Skeletal muscle tissue (tissue), 4 donors: ENCODE data around the gene IMMP2L. TPM values are rescaled to one million over a fixed set of nuclear protein-coding genes. Genes with fewer than 3 reads are reported as not detected.

Experiments used
- H3K27ac ChIP-seq: one replicate; pipeline ENCODE4 v1.7.0; 2013; ENCODE audit warnings: mild to moderate bottlenecking, low read depth, low read length, inconsistent platforms
- H3K27me3 ChIP-seq, 3 donors: one replicate each; pipeline ENCODE4 v1.7.0; 2013; ENCODE audit warnings: low read length in 3 of 3; ENCODE audit not compliant: control insufficient read depth in 3 of 3, insufficient read depth in 3 of 3
- H3K36me3 ChIP-seq, 3 donors: one replicate each; pipeline ENCODE4 v1.7.0; 2013; ENCODE audit warnings: low read length in 3 of 3; ENCODE audit not compliant: control insufficient read depth in 3 of 3, insufficient read depth in 3 of 3
- H3K4me1 ChIP-seq, 3 donors: one replicate each; pipeline ENCODE4 v1.7.0; 2013; ENCODE audit warnings: low read length in 3 of 3, mild to moderate bottlenecking in 3 of 3; ENCODE audit not compliant: control insufficient read depth in 3 of 3, insufficient read depth in 3 of 3
- H3K4me3 ChIP-seq, 3 donors: one replicate each; pipeline ENCODE4 v1.7.0; 2013; ENCODE audit warnings: low read length in 3 of 3
- H3K9ac ChIP-seq, 3 donors: one replicate each; pipeline ENCODE4 v1.7.0; 2013; ENCODE audit warnings: low read length in 3 of 3, mild to moderate bottlenecking in 3 of 3, moderate library complexity in 2 of 3, low read depth in 1 of 3
- H3K9me3 ChIP-seq, 3 donors: one replicate each; pipeline ENCODE4 v1.7.0; 2013; ENCODE audit warnings: low read length in 3 of 3; ENCODE audit not compliant: control insufficient read depth in 3 of 3
- total RNA-seq: library from RNA; depleted of rRNA; stranded (reverse); fragments of >200 nt; gene quantifications from one replicate; pipeline ENCODE4 v1.2.3, GENCODE V29; 2014
- donor health status: Osteomylitis.

Gene IMMP2L
- total RNA-seq, 1 donor from 2014 or later: 15.7 TPM

- Histone ChIP-seq H3K27me3 (no peaks in the 10 kb centered on the region), H3K9ac (no peak overlapping the region), H3K4me3 (no peak overlapping the region)
Measured at GRCh38 chr7:111088328-111088727, 474.0 kb downstream of the IMMP2L start.

GRCh38 chr7:111086532-111086931 lies 475.8 kb downstream of the IMMP2L start:
- Histone ChIP-seq H3K9me3 (no peaks in the 10 kb centered on the region), H3K4me1 (peaks cover under 1 to 4% (median 3%) of the 10 kb centered on the region in 3 donors), H3K36me3 (no peaks in the 10 kb centered on the region), H3K9ac (no peak overlapping the region), H3K27me3 (no peaks in the 10 kb centered on the region), H3K4me3 (no peak overlapping the region), H3K27ac (no peak overlapping the region)

More at GRCh38 chr7:111088328-111088727, 474.0 kb downstream of the IMMP2L start:
- H3K9me3 ChIP-seq: no peaks in the 10 kb centered on the region
- H3K36me3 ChIP-seq: no peaks in the 10 kb centered on the region
- peaks cover 13 to 21% (median 14%) of the 10 kb centered on the region in 3 donors for H3K4me1 ChIP-seq
- H3K27ac ChIP-seq: no peak overlapping the region

- no peaks in the 10 kb centered on the region for H3K36me3 ChIP-seq
- H3K27ac ChIP-seq: no peak overlapping the region
- no peaks in the 10 kb centered on the region for H3K4me1 ChIP-seq
- no peaks in the 10 kb centered on the region for H3K27me3 ChIP-seq
- H3K9ac ChIP-seq: no peak overlapping the region
- H3K4me3 ChIP-seq: no peak overlapping the region
- H3K9me3 ChIP-seq: no peaks in the 10 kb centered on the region
Measured at GRCh38 chr7:111085356-111085755, 476.9 kb downstream of the IMMP2L start.

GRCh38 chr7:111083413-111083812 lies 478.9 kb downstream of the IMMP2L start:
- Histone ChIP-seq H3K27ac (no peak overlapping the region), H3K36me3 (no peaks in the 10 kb centered on the region), H3K9ac (no peak overlapping the region), H3K27me3 (no peaks in the 10 kb centered on the region), H3K4me1 (no peaks in the 10 kb centered on the region), H3K9me3 (no peaks in the 10 kb centered on the region), H3K4me3 (no peak overlapping the region)

GRCh38 chr7:111082351-111082750 lies 479.9 kb downstream of the IMMP2L start:
- Histone ChIP-seq H3K27me3 (no peaks in the 10 kb centered on the region), H3K9ac (no peak overlapping the region), H3K4me3 (no peak overlapping the region), H3K36me3 (no peaks in the 10 kb centered on the region), H3K9me3 (no peaks in the 10 kb centered on the region), H3K4me1 (no peaks in the 10 kb centered on the region), H3K27ac (no peak overlapping the region)

- no peaks in the 10 kb centered on the region for H3K4me1 ChIP-seq
- H3K27me3 ChIP-seq: no peaks in the 10 kb centered on the region
- no peak overlapping the region for H3K27ac ChIP-seq
- H3K4me3 ChIP-seq: no peak overlapping the region
- no peaks in the 10 kb centered on the region for H3K9me3 ChIP-seq
- no peaks in the 10 kb centered on the region for H3K36me3 ChIP-seq
- H3K9ac ChIP-seq: no peak overlapping the region
Measured at GRCh38 chr7:111081546-111082267, 480.6 kb downstream of the IMMP2L start.

- H3K4me1 ChIP-seq: no peaks in the 10 kb centered on the region
Measured at GRCh38 chr7:111080495-111081105, 481.7 kb downstream of the IMMP2L start.

GRCh38 chr7:111077001-111077400 lies 485.3 kb downstream of the IMMP2L start:
- no peaks in the 10 kb centered on the region for H3K4me1 ChIP-seq
- H3K27ac ChIP-seq: no peak overlapping the region
- H3K4me3 ChIP-seq: no peak overlapping the region
- H3K9ac ChIP-seq: no peak overlapping the region
- no peaks in the 10 kb centered on the region for H3K36me3 ChIP-seq
- no peaks in the 10 kb centered on the region for H3K27me3 ChIP-seq
- H3K9me3 ChIP-seq: no peaks in the 10 kb centered on the region

More at GRCh38 chr7:111080495-111081105, 481.7 kb downstream of the IMMP2L start:
- Histone ChIP-seq H3K27me3 (no peaks in the 10 kb centered on the region), H3K4me3 (no peak overlapping the region), H3K9me3 (no peaks in the 10 kb centered on the region), H3K27ac (no peak overlapping the region), H3K9ac (no peak overlapping the region), H3K36me3 (no peaks in the 10 kb centered on the region)

GRCh38 chr7:111076205-111076604 lies 486.1 kb downstream of the IMMP2L start:
- Histone ChIP-seq H3K27ac (no peak overlapping the region), H3K27me3 (no peaks in the 10 kb centered on the region), H3K4me1 (no peaks in the 10 kb centered on the region), H3K4me3 (no peak overlapping the region), H3K9ac (no peak overlapping the region), H3K9me3 (no peaks in the 10 kb centered on the region), H3K36me3 (no peaks in the 10 kb centered on the region)

- Histone ChIP-seq H3K27ac (no peak overlapping the region), H3K27me3 (no peaks in the 10 kb centered on the region), H3K9ac (no peak overlapping the region), H3K36me3 (no peaks in the 10 kb centered on the region), H3K4me3 (no peak overlapping the region), H3K9me3 (no peaks in the 10 kb centered on the region), H3K4me1 (no peaks in the 10 kb centered on the region)
Measured at GRCh38 chr7:111075498-111075897, 486.8 kb downstream of the IMMP2L start.
